Activated CD8-positive, alpha-beta T cell treated with anti-CD3 and anti-CD28 coated beads for 36 hours (primary cell): ENCODE data around the gene SFSWAP. TPM values are rescaled to one million over a fixed set of nuclear protein-coding genes. Genes with fewer than 3 reads are reported as not detected.

Source experiments
- ATAC-seq: fragments of 200-7000 bp; cut with Tn5 transposase; one replicate; pipeline ENCODE4 v1.10.0; 2021; ENCODE audit warnings: mild to moderate bottlenecking, moderate library complexity
- CTCF ChIA-PET: fragments of 350-600 bp; sonication (Branson Sonifier 250); formaldehyde crosslinking; loops from one replicate; lab custom pipeline; 2021; ENCODE audit warnings: antibody characterized with exemption; lab: Charles Lee
- POLR2A ChIA-PET: fragments of 350-600 bp; sonication (Branson Sonifier 250); formaldehyde crosslinking; loops from one replicate; lab custom pipeline; 2021; ENCODE audit warnings: antibody characterized with exemption; lab: Charles Lee
- DNase-seq: peaks from one replicate; pipeline ENCODE4 v3.0.0-alpha.2; 2020
- H3K27ac Mint-ChIP-seq: one replicate; pipeline ENCODE4 v1.8.0; 2021; ENCODE audit warnings: mild to moderate bottlenecking, mixed read lengths
- H3K27me3 Mint-ChIP-seq: one replicate; pipeline ENCODE4 v1.8.0; 2021; ENCODE audit warnings: mixed read lengths
- H3K36me3 Mint-ChIP-seq: one replicate; pipeline ENCODE4 v1.8.0; 2021; ENCODE audit warnings: low read depth, mixed read lengths
- H3K4me1 Mint-ChIP-seq: one replicate; pipeline ENCODE4 v1.8.0; 2021; ENCODE audit warnings: low read depth, mixed read lengths
- H3K4me3 Mint-ChIP-seq: one replicate; pipeline ENCODE4 v1.8.0; 2021; ENCODE audit warnings: mild to moderate bottlenecking, moderate library complexity, mixed read lengths
- H3K9me3 Mint-ChIP-seq: one replicate; pipeline ENCODE4 v1.8.0; 2021; ENCODE audit warnings: mixed read lengths
- intact Hi-C: fragments of 100-400 bp; cut with micrococcal nuclease; formaldehyde crosslinking; loops from one replicate; pipeline ENCODE4 v1.10.0; 2022
- total RNA-seq, 2 experiments: library from RNA; stranded (reverse); gene quantifications; one replicate each; pipeline ENCODE4 v1.2.3, GENCODE V29; 2021
- TF ChIP-seq, protein P1 (sequence below): fragments of 200-600 bp; IDR thresholded peaks from one replicate; pipeline ENCODE4 v1.8.0; 2022; ENCODE audit warnings: antibody characterized with exemption, mild to moderate bottlenecking

SFSWAP gene
- total RNA-seq, 2 experiments from 2014 or later: 47.6 to 49.3 TPM

DNA sequence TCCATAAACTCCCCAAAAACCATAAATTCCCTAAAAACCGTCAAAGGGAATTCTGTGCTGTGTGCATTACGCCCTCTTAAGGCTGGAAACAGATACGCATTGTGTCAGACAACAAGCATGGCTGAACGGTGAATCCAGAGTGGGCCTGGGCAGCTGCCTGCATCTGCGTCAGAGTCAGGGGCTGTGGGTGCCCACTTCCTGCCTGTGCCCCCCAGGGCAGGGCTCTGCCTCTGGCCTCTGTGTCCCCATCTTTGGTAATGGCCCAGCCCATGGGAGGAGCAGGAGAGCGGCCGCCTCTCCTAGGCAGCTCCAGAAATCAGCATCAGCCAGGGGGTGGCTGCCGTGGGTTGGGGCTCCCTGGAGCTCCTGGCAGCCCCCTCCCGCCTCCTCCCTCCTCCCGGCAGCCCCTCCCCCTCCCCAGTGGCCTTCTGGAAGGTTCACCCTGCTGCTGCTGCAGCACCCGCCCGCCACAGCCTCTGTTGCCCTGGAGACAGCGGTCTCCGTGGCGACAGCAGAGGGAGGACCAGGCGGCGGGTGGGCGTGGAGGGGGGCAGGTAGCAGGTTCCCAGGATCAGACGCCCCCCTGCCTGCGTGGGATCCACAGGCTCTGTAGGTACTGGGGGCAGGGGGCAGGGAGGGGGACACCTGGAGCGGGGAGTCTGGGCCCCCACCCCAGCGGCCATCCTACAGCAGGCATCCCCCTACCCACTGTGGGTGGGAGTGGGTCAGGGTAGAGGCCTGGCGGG, 123.2 kb downstream of the SFSWAP start:
- TF ChIP-seq, protein P1, sequence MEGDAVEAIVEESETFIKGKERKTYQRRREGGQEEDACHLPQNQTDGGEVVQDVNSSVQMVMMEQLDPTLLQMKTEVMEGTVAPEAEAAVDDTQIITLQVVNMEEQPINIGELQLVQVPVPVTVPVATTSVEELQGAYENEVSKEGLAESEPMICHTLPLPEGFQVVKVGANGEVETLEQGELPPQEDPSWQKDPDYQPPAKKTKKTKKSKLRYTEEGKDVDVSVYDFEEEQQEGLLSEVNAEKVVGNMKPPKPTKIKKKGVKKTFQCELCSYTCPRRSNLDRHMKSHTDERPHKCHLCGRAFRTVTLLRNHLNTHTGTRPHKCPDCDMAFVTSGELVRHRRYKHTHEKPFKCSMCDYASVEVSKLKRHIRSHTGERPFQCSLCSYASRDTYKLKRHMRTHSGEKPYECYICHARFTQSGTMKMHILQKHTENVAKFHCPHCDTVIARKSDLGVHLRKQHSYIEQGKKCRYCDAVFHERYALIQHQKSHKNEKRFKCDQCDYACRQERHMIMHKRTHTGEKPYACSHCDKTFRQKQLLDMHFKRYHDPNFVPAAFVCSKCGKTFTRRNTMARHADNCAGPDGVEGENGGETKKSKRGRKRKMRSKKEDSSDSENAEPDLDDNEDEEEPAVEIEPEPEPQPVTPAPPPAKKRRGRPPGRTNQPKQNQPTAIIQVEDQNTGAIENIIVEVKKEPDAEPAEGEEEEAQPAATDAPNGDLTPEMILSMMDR: no peak
- ChIA-PET POLR2A (no interaction called here), CTCF (no interaction called here)
- Mint-ChIP-seq H3K4me1 (peaks cover 13% of the 10 kb centered on the region), H3K27ac (no peak overlapping the region), H3K9me3 (no peaks in the 10 kb centered on the region), H3K27me3 (peaks cover 21% of the 10 kb centered on the region), H3K4me3 (no peak overlapping the region), H3K36me3 (no peaks in the 10 kb centered on the region)
- intact Hi-C loops: no loop called here
- DNase-seq: no peak
- ATAC-seq: no peak

DNA sequence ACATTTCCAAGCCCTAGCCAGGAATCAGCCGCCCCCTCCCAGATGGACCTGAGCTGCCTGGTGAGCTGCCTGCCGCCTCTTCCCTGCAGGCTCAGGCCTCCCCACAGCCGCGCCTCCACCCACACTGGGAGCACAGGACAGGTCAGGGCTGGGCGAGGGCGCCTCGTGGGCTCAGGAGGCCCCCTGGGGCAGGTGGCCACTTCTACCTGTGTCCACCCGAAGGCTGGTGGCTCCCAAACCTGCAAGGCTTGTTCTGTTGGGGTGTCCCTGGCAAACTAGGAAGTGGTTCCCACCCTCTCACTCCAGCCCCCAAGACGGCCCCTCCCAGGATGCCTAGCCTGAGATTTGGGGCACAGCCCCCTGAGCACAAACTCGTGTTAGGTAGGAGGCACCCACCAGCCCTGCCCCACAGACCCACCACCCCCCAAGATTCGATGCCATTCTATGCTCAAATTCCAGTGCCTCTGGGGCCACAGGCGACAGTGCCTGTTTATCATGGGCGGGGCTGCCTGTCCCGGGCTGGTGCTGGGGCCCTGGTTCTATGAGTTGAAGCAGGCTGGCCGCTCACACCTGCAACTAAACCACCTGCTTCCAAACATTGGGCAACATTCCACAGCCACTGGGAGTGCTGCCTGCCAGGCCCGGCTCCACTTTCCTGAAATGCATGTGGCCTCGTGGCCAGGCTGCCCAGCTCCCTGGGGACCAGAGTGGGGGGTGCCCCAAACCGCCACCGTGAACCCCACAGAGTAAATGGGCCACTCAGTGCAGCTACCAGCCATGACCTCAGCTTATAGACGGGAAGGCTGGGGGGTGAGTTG, 124.1 kb downstream of the SFSWAP start:
- Mint-ChIP-seq H3K9me3 (no peaks in the 10 kb centered on the region), H3K4me1 (peaks cover 9% of the 10 kb centered on the region), H3K27ac (no peak overlapping the region), H3K27me3 (peaks cover 16% of the 10 kb centered on the region), H3K4me3 (no peak overlapping the region), H3K36me3 (no peaks in the 10 kb centered on the region)
- DNase-seq (no peak), ATAC-seq (no peak)
- TF ChIP-seq, protein P1: no peak
- CTCF ChIA-PET: no interaction called here
- intact Hi-C loops: no loop called here
- POLR2A ChIA-PET: no interaction called here

DNA sequence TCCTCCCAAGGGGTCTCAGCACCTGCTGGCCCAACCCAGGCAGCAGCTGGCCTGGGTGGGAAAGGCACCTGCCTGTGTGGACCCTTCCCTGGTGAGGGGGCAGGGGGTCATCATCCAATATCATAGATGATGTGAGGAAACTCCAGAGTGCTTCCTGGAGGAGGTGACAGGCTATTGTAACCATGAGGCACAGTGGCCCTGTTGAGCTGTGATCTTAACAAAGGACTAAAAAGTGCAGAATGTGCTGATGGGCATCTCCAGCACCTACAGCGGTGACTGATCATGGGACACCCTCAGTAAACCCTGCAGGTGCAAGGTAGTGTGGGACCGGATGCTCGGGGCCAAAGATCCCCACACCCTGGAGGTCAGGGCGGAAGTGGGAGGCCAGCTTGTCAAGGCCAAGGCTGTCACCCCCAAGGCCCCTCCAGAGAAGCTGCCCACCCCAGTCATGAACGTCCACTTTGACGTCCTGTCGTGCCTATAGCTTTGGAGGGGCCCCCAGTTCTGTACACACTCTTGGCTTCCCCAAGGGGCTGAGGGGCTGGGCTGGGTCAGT, 124.8 kb downstream of the SFSWAP start:
- no peak overlapping the region for H3K4me3 Mint-ChIP-seq
- DNase-seq: no peak
- ChIA-PET CTCF (no interaction called here), POLR2A (no interaction called here)
- intact Hi-C loops: no loop called here
- no peak for ATAC-seq
- H3K9me3 Mint-ChIP-seq: no peaks in the 10 kb centered on the region
- TF ChIP-seq, protein P1: no peak
- peaks cover 9% of the 10 kb centered on the region for H3K4me1 Mint-ChIP-seq
- no peaks in the 10 kb centered on the region for H3K36me3 Mint-ChIP-seq
- peaks cover 16% of the 10 kb centered on the region for H3K27me3 Mint-ChIP-seq
- no peak overlapping the region for H3K27ac Mint-ChIP-seq

DNA sequence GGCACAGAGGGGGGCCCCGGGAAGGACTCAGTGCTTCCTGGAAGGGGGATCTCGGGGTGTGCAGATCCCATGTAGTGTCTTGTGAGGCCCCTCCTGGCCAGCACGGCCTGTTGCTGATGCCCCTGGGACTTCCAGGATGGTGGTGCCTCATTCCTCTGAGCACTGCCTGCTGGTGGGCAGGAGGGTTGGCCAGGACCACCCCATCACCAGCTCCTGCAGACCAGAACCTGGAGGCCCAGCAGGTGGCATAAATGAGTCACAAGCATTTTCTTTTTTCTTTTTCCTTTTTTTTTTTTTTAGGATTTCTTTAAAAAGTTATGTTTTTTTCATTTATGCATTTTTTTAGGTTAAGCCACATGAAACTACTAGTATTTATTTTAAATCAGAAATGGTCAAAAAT, 125.3 kb downstream of the SFSWAP start:
- ATAC-seq (no peak), DNase-seq (no peak)
- Mint-ChIP-seq H3K27ac (no peak overlapping the region), H3K27me3 (peaks cover 12% of the 10 kb centered on the region), H3K36me3 (no peaks in the 10 kb centered on the region), H3K4me3 (no peak overlapping the region), H3K4me1 (peaks cover 4% of the 10 kb centered on the region), H3K9me3 (no peaks in the 10 kb centered on the region)
- ChIA-PET POLR2A (no interaction called here), CTCF (no interaction called here)
- TF ChIP-seq, protein P1: peak; percentile 29
- intact Hi-C loops: no loop called here
